ENCODE data around the gene LOXL4. TPM values are rescaled to one million over a fixed set of nuclear protein-coding genes. Genes with fewer than 3 reads are reported as not detected.

The LOXL4 gene
- total RNA-seq, 1 experiment from 2014 or later: 3.7 TPM

- no peak overlapping the region for H3K27ac Mint-ChIP-seq (ENCODE audit: unreplicated experiment)
- BruUV-seq (replicated peaks): no TSS peak
- CTCF ChIA-PET: interaction anchor here (1.5 kb wide), 1 partner anchor 46 kb away, joined by 7 read pairs; no protein-coding TSS in a partner anchor
- POLR2A ChIA-PET: no interaction called here
- H3K36me3 ChIP-seq (ENCODE audit: control insufficient read depth, insufficient read depth, low read length): no peaks in the 10 kb centered on the region
- no peaks in the 10 kb centered on the region for H3K27me3 Mint-ChIP-seq (ENCODE audit: insufficient read depth, unreplicated experiment)
- intact Hi-C loops (cut with micrococcal nuclease; ENCODE audit: unreplicated experiment): loop anchor here (10.0 kb wide), 1 partner anchor 152 kb away; the partner anchor contains the start of gene PYROXD2
- H3K4me3 Mint-ChIP-seq (ENCODE audit: unreplicated experiment): no peak overlapping the region
- no peaks in the 10 kb centered on the region for H3K9me3 Mint-ChIP-seq (ENCODE audit: unreplicated experiment)
- peaks cover 24% of the 10 kb centered on the region for H3K4me1 Mint-ChIP-seq (ENCODE audit: low read depth, unreplicated experiment)
- TF ChIP-seq CTCF (IDR thresholded peaks at IDR 0.05; ENCODE audit: insufficient read depth in 1 of 2, low read depth in 1 of 2, low read length in 1 of 2, severe bottlenecking in 1 of 2, unreplicated experiment in 1 of 2): no peak
- no peak overlapping the region for H3K4me3 ChIP-seq (ENCODE audit: low read depth, low read length)
- no peak for DNase-seq
- H3K9me3 ChIP-seq: no peaks in the 10 kb centered on the region
- peaks cover 8% of the 10 kb centered on the region for H3K36me3 Mint-ChIP-seq (ENCODE audit: insufficient read depth, unreplicated experiment)
- no peaks in the 10 kb centered on the region for H3K27me3 ChIP-seq (replicated peaks; ENCODE audit: control insufficient read depth, insufficient read depth, low read length)
- H3K4me1 ChIP-seq: peaks cover 6% of the 10 kb centered on the region; the same call in 1 of the 2 replicates
Measured at GRCh38 chr10:98263088-98263487, 4.9 kb downstream of the LOXL4 start.

- intact Hi-C loops (cut with micrococcal nuclease; ENCODE audit: unreplicated experiment): loop anchor here (1.0 to 10.0 kb wide), 2 partner anchors 47 to 152 kb away; partner anchors contain the start of gene PYROXD2
Measured at GRCh38 chr10:98262571-98262970, 5.4 kb downstream of the LOXL4 start.

More at GRCh38 chr10:98262571-98262970, 5.4 kb downstream of the LOXL4 start:
- Mint-ChIP-seq H3K27ac (ENCODE audit: unreplicated experiment) (no peak overlapping the region), H3K27me3 (ENCODE audit: insufficient read depth, unreplicated experiment) (no peaks in the 10 kb centered on the region), H3K4me3 (ENCODE audit: unreplicated experiment) (no peak overlapping the region), H3K36me3 (ENCODE audit: insufficient read depth, unreplicated experiment) (peaks cover 8% of the 10 kb centered on the region), H3K9me3 (ENCODE audit: unreplicated experiment) (no peaks in the 10 kb centered on the region), H3K4me1 (ENCODE audit: low read depth, unreplicated experiment) (peaks cover 24% of the 10 kb centered on the region)
- no peaks in the 10 kb centered on the region for H3K9me3 ChIP-seq
- H3K4me3 ChIP-seq (ENCODE audit: low read depth, low read length): no peak overlapping the region
- DNase-seq: peak in 1 of 2 experiments; percentile 30
- BruUV-seq (replicated peaks): no TSS peak
- H3K4me1 ChIP-seq: peaks cover 3% of the 10 kb centered on the region; the same call in 1 of the 2 replicates
- no peaks in the 10 kb centered on the region for H3K36me3 ChIP-seq (ENCODE audit: control insufficient read depth, insufficient read depth, low read length)
- ChIA-PET CTCF (interaction anchor here (1.5 kb wide), 1 partner anchor 47 kb away, joined by 7 read pairs; no protein-coding TSS in a partner anchor), POLR2A (no interaction called here)
- TF ChIP-seq CTCF (IDR thresholded peaks at IDR 0.05; ENCODE audit: insufficient read depth in 1 of 2, low read depth in 1 of 2, low read length in 1 of 2, severe bottlenecking in 1 of 2, unreplicated experiment in 1 of 2): no peak
- no peaks in the 10 kb centered on the region for H3K27me3 ChIP-seq (replicated peaks; ENCODE audit: control insufficient read depth, insufficient read depth, low read length)
